ENCODE measurements around the gene ELF4.
A peak's percentile ranks its signal among the peaks of the same experiment; 100 is the strongest.

ELF4 gene

GRCh38 chrX:130039847-130040246 is 70.5 kb downstream of the ELF4 start:
- no peak for DNase-seq

GRCh38 chrX:130034178-130034577 is 76.1 kb downstream of the ELF4 start:
- DNase-seq = no peak

- DNase-seq = no peak
These were observed 77.7 kb downstream of the ELF4 start for GRCh38 chrX:130032552-130032951.

GRCh38 chrX:130030826-130031225 is 79.5 kb downstream of the ELF4 start:
- no peak for DNase-seq

GRCh38 chrX:130028196-130028595 is 82.1 kb downstream of the ELF4 start:
- peak; percentile 30 for DNase-seq

- DNase-seq = no peak
These were observed 82.7 kb downstream of the ELF4 start for GRCh38 chrX:130027569-130027968.

GRCh38 chrX:130025256-130025655 is 85.0 kb downstream of the ELF4 start:
- DNase-seq = no peak

- DNase-seq = peak; percentile 62
These were observed 86.2 kb downstream of the ELF4 start for GRCh38 chrX:130024127-130024526.

- DNase-seq = no peak
These were observed 89.5 kb downstream of the ELF4 start for GRCh38 chrX:130020661-130021324.

- no peak for DNase-seq
These were observed 92.2 kb downstream of the ELF4 start for GRCh38 chrX:130018143-130018542.

- DNase-seq = no peak
These were observed 95.1 kb downstream of the ELF4 start for GRCh38 chrX:130015181-130015580.

Measured in fibroblast of skin of scalp (primary cell).